WTC11 (cell line): ENCODE data around the gene LCT.

Experiments
- CREB1 ChIP-seq: sonication (generic); formaldehyde crosslinking; IDR thresholded peaks from 2 replicates; pipeline ENCODE4 v1.8.0; 2023; ENCODE audit warnings: mild to moderate bottlenecking, missing genetic modification reagents
- CTCF ChIP-seq: fragments of 200-600 bp; IDR thresholded peaks from 2 replicates; pipeline ENCODE4 v1.8.0; 2022; ENCODE audit warnings: antibody characterized with exemption
- ESRRA ChIP-seq: sonication (generic); formaldehyde crosslinking; IDR thresholded peaks from 2 replicates; pipeline ENCODE4 v1.8.1; 2022; ENCODE audit warnings: mild to moderate bottlenecking, missing genetic modification reagents, borderline replicate concordance
- ETV6 ChIP-seq: sonication (generic); formaldehyde crosslinking; IDR thresholded peaks from 2 replicates; pipeline ENCODE4 v1.8.1; 2022; ENCODE audit warnings: mild to moderate bottlenecking, missing genetic modification reagents
- GTF2I ChIP-seq: fragments of 250-450 bp; sonication (Bioruptor Pico); conservative IDR thresholded peaks from 2 replicates; pipeline ENCODE4 v1.4.0; 2021; ENCODE audit warnings: mild to moderate bottlenecking
- IRF1 ChIP-seq: sonication (generic); formaldehyde crosslinking; IDR thresholded peaks from 2 replicates; pipeline ENCODE4 v1.8.0; 2023; ENCODE audit warnings: missing genetic modification reagents
- MAX ChIP-seq: sonication (generic); formaldehyde crosslinking; IDR thresholded peaks from 2 replicates; pipeline ENCODE4 v1.8.0; 2022; ENCODE audit warnings: mild to moderate bottlenecking, missing genetic modification reagents
- NFYB ChIP-seq: sonication (generic); formaldehyde crosslinking; conservative IDR thresholded peaks from 2 replicates; pipeline ENCODE4 v1.8.0; 2022; ENCODE audit warnings: low read depth, missing genetic modification reagents
- NR1H2 ChIP-seq: sonication (generic); formaldehyde crosslinking; IDR thresholded peaks from 2 replicates; pipeline ENCODE4 v1.9.0; 2021; ENCODE audit warnings: mild to moderate bottlenecking, moderate library complexity, missing genetic modification reagents
- STAT6 ChIP-seq: sonication (generic); formaldehyde crosslinking; conservative IDR thresholded peaks from 2 replicates; pipeline ENCODE4 v1.8.1; 2023; ENCODE audit warnings: mild to moderate bottlenecking, low read depth, missing genetic modification reagents, moderate library complexity
- USF2 ChIP-seq: sonication (generic); formaldehyde crosslinking; IDR thresholded peaks from 2 replicates; pipeline ENCODE4 v1.8.1; 2023; ENCODE audit warnings: mild to moderate bottlenecking, missing genetic modification reagents, moderate library complexity
- ZNF423 ChIP-seq: fragments of 250-450 bp; sonication (Bioruptor Pico); IDR thresholded peaks from 2 replicates; pipeline ENCODE4 v2.1.2; 2022; ENCODE audit warnings: mild to moderate bottlenecking, moderate library complexity
- ZNF512 ChIP-seq: sonication (generic); formaldehyde crosslinking; IDR thresholded peaks from 2 replicates; pipeline ENCODE4 v1.8.1; 2022; ENCODE audit warnings: missing genetic modification reagents, borderline replicate concordance

GRCh38 chr2:135783439-135783838 is 53.5 kb downstream of the LCT start:
- no peak for TF ChIP-seq CTCF
- no peak for TF ChIP-seq STAT6 (CRISPR knock-in tag)
- TF ChIP-seq NFYB (CRISPR knock-in tag), result no peak
- no peak for TF ChIP-seq ESRRA (CRISPR knock-in tag)
- no peak for TF ChIP-seq NR1H2 (CRISPR knock-in tag)
- TF ChIP-seq ETV6 (CRISPR knock-in tag), result no peak
- no peak for TF ChIP-seq USF2 (CRISPR knock-in tag)
- no peak for TF ChIP-seq MAX (CRISPR knock-in tag)
- no peak for TF ChIP-seq IRF1 (CRISPR knock-in tag)
- TF ChIP-seq ZNF512, result no peak
- TF ChIP-seq ZNF423, result no peak
- TF ChIP-seq GTF2I, result no peak
- TF ChIP-seq CREB1, result no peak
